ENCODE results near the gene KCNQ4.

KCNQ4 gene

GRCh38 chr1:40836283-40836682 is 52.7 kb downstream of the KCNQ4 start:
- H3K4me3 ChIP-seq (ENCODE audit: low read depth, low read length), result no peak overlapping the region
- no peak for DNase-seq (ENCODE audit: low read depth)
- no peak for TF ChIP-seq CTCF (IDR thresholded peaks at IDR 0.05; ENCODE audit: low read depth, low read length, missing control alignments)
- in situ Hi-C loops (cut with HindIII; ENCODE audit: low sequenced_read_pairs), result no loop called here

GRCh38 chr1:40837601-40838000 is 54.0 kb downstream of the KCNQ4 start:
- H3K4me3 ChIP-seq (ENCODE audit: low read depth, low read length), result no peak overlapping the region
- in situ Hi-C loops (cut with HindIII; ENCODE audit: low sequenced_read_pairs), result no loop called here
- no peak for TF ChIP-seq CTCF (IDR thresholded peaks at IDR 0.05; ENCODE audit: low read depth, low read length, missing control alignments)
- DNase-seq (ENCODE audit: low read depth), result no peak

- in situ Hi-C loops (cut with HindIII; ENCODE audit: low sequenced_read_pairs), result no loop called here
- DNase-seq (ENCODE audit: low read depth), result no peak
- no peak for TF ChIP-seq CTCF (IDR thresholded peaks at IDR 0.05; ENCODE audit: low read depth, low read length, missing control alignments)
- no peak overlapping the region for H3K4me3 ChIP-seq (ENCODE audit: low read depth, low read length)
Measured at GRCh38 chr1:40838045-40838979, 54.7 kb downstream of the KCNQ4 start.

GRCh38 chr1:40838980-40839942 is 55.7 kb downstream of the KCNQ4 start:
- no peak for TF ChIP-seq CTCF (IDR thresholded peaks at IDR 0.05; ENCODE audit: low read depth, low read length, missing control alignments)
- in situ Hi-C loops (cut with HindIII; ENCODE audit: low sequenced_read_pairs), result no loop called here
- DNase-seq (ENCODE audit: low read depth), result no peak
- H3K4me3 ChIP-seq (ENCODE audit: low read depth, low read length), result no peak overlapping the region

- in situ Hi-C loops (cut with HindIII; ENCODE audit: low sequenced_read_pairs), result no loop called here
- H3K4me3 ChIP-seq (ENCODE audit: low read depth, low read length), result no peak overlapping the region
- no peak for TF ChIP-seq CTCF (IDR thresholded peaks at IDR 0.05; ENCODE audit: low read depth, low read length, missing control alignments)
- no peak for DNase-seq (ENCODE audit: low read depth)
Measured at GRCh38 chr1:40839943-40840335, 56.4 kb downstream of the KCNQ4 start.

GRCh38 chr1:40840526-40841323 is 57.1 kb downstream of the KCNQ4 start:
- no peak for DNase-seq (ENCODE audit: low read depth)
- TF ChIP-seq CTCF (IDR thresholded peaks at IDR 0.05; ENCODE audit: low read depth, low read length, missing control alignments), result no peak
- no peak overlapping the region for H3K4me3 ChIP-seq (ENCODE audit: low read depth, low read length)
- in situ Hi-C loops (cut with HindIII; ENCODE audit: low sequenced_read_pairs), result no loop called here

Data from astrocyte of the cerebellum (primary cell).